Thoracic aorta (tissue), 2 donors: ENCODE measurements around the gene SORBS1. TPM values are rescaled to one million over a fixed set of nuclear protein-coding genes. Genes with fewer than 3 reads are reported as not detected.

Experiments used
- ATAC-seq: fragments of 150-250 bp; one replicate; pipeline ENCODE4 v1.8.0; 2017; ENCODE audit warnings: low read depth; ENCODE audit not compliant: insufficient number of reproducible peaks, low FRiP score
- DNase-seq: peaks from one replicate; pipeline ENCODE4 v3.0.0-alpha.2; 2020; ENCODE audit warnings: low spot score
- H3K27ac ChIP-seq, 2 donors: fragments of 200-600 bp; sonication (generic); 1 replicate in 1 of 2; 2 replicates in 1 of 2; pipeline ENCODE4 v1.5.1; 2016; ENCODE audit warnings: mild to moderate bottlenecking in 2 of 2, moderate library complexity in 2 of 2
- H3K27me3 ChIP-seq: fragments of 200-600 bp; sonication (generic); replicated peaks from 2 replicates; pipeline ENCODE4 v1.6.0; 2016; ENCODE audit warnings: mild to moderate bottlenecking; ENCODE audit not compliant: insufficient read depth
- H3K36me3 ChIP-seq: fragments of 200-600 bp; sonication (generic); one replicate; pipeline ENCODE4 v1.5.1; 2016
- H3K4me1 ChIP-seq, 2 donors: fragments of 200-600 bp; sonication (generic); 1 replicate in 1 of 2; 2 replicates in 1 of 2; pipeline versions ENCODE4 v1.5.1 to v1.6.0; 2016; ENCODE audit warnings: low read depth in 2 of 2, mild to moderate bottlenecking in 1 of 2; ENCODE audit not compliant: control insufficient read depth in 1 of 2
- H3K4me3 ChIP-seq: fragments of 200-600 bp; sonication (generic); 2 replicates; pipeline ENCODE4 v1.5.1; 2016; ENCODE audit warnings: mild to moderate bottlenecking
- H3K9me3 ChIP-seq: fragments of 200-600 bp; sonication (generic); 2 replicates; pipeline ENCODE4 v1.5.1; 2016
- CTCF ChIP-seq: fragments of 200-600 bp; sonication (generic); IDR thresholded peaks from one replicate; pipeline ENCODE4 v1.5.1; 2019; ENCODE audit warnings: antibody characterized with exemption
- total RNA-seq, 2 donors: library from RNA; depleted of rRNA; stranded (reverse); fragments of >200 nt; gene quantifications; one replicate each; pipeline versions ENCODE4 v1.1.0 to v1.2.3, GENCODE V29; 2016

Gene SORBS1
- total RNA-seq, 2 donors from 2014 or later: 1,110 to 1,659 TPM

- Histone ChIP-seq H3K36me3 (peaks cover 5% of the 10 kb centered on the region), H3K4me3 (peak overlapping the region; percentile 41), H3K9me3 (no peaks in the 10 kb centered on the region), H3K27me3 (no peaks in the 10 kb centered on the region), H3K4me1 (peaks cover 78 to 100% of the 10 kb centered on the region in 2 donors), H3K27ac (peak overlapping the region; percentile 89 to 94)
- no peak for ATAC-seq
- no peak for TF ChIP-seq CTCF
- DNase-seq: no peak
Measured at GRCh38 chr10:95537542-95537927, 23.6 kb downstream of the SORBS1 start.

GRCh38 chr10:95536894-95537541, 24.2 kb downstream of the SORBS1 start:
- Histone ChIP-seq H3K36me3 (peaks cover 10% of the 10 kb centered on the region), H3K9me3 (no peaks in the 10 kb centered on the region), H3K27me3 (no peaks in the 10 kb centered on the region), H3K4me1 (peaks cover 77 to 100% of the 10 kb centered on the region in 2 donors), H3K4me3 (peak overlapping the region; percentile 41), H3K27ac (peak overlapping the region; percentile 89 to 94)
- DNase-seq (no peak), ATAC-seq (no peak)
- no peak for TF ChIP-seq CTCF

- TF ChIP-seq CTCF: no peak
- DNase-seq: no peak
- peaks cover 69 to 100% of the 10 kb centered on the region in 2 donors for H3K4me1 ChIP-seq
- H3K27me3 ChIP-seq: no peaks in the 10 kb centered on the region
- H3K27ac ChIP-seq: peak overlapping the region; percentile 89 to 94
- H3K36me3 ChIP-seq: peaks cover 13% of the 10 kb centered on the region
- H3K4me3 ChIP-seq: peak overlapping the region; percentile 41
- peak; percentile 22 for ATAC-seq
- no peaks in the 10 kb centered on the region for H3K9me3 ChIP-seq
Measured at GRCh38 chr10:95536017-95536416, 25.2 kb downstream of the SORBS1 start.

GRCh38 chr10:95535526-95535925, 25.6 kb downstream of the SORBS1 start:
- H3K27ac ChIP-seq: peak overlapping the region; percentile 89 to 94
- TF ChIP-seq CTCF: no peak
- H3K4me1 ChIP-seq: peaks cover 67 to 100% of the 10 kb centered on the region in 2 donors
- peak overlapping the region; percentile 41 for H3K4me3 ChIP-seq
- H3K9me3 ChIP-seq: no peaks in the 10 kb centered on the region
- H3K36me3 ChIP-seq: peaks cover 13% of the 10 kb centered on the region
- ATAC-seq: no peak
- no peaks in the 10 kb centered on the region for H3K27me3 ChIP-seq
- no peak for DNase-seq

- no peak for DNase-seq
- Histone ChIP-seq H3K4me1 (peaks cover 69 to 100% of the 10 kb centered on the region in 2 donors), H3K27ac (peak overlapping the region; percentile 89 to 94), H3K9me3 (no peaks in the 10 kb centered on the region), H3K4me3 (no peak overlapping the region), H3K27me3 (no peaks in the 10 kb centered on the region), H3K36me3 (peaks cover 13% of the 10 kb centered on the region)
- no peak for ATAC-seq
- no peak for TF ChIP-seq CTCF
Measured at GRCh38 chr10:95533590-95533989, 27.6 kb downstream of the SORBS1 start.
